GM12874 (cell line): ENCODE data around the gene PRR7.

Source experiments
- CTCF ChIP-seq: IDR thresholded peaks from 2 replicates; pipeline ENCODE4 v1.5.1; 2011; ENCODE audit warnings: low read depth, mild to moderate bottlenecking, control low read depth, low read length, moderate library complexity; ENCODE audit not compliant: insufficient read depth

PRR7 gene

GRCh38 chr5:177468685-177469628 lies 22.3 kb downstream of the PRR7 start:
- no peak for TF ChIP-seq CTCF

GRCh38 chr5:177469750-177470525 lies 23.3 kb downstream of the PRR7 start:
- TF ChIP-seq CTCF, result no peak

- no peak for TF ChIP-seq CTCF
Measured at GRCh38 chr5:177470759-177471536, 24.3 kb downstream of the PRR7 start.

GRCh38 chr5:177471610-177472356 lies 25.2 kb downstream of the PRR7 start:
- TF ChIP-seq CTCF, result no peak

GRCh38 chr5:177472460-177473442 lies 26.1 kb downstream of the PRR7 start:
- peak; percentile 12; the same call in 1 of the 2 replicates for TF ChIP-seq CTCF

GRCh38 chr5:177473443-177474001 lies 26.9 kb downstream of the PRR7 start, which contains the start of gene DBN1:
Gene DBN1 (minus strand): TSS chr5:177473634. CDS start chr5:177473521, 113 bp downstream.
- no peak for TF ChIP-seq CTCF
